RCC 7860 (cell line): ENCODE data around the gene SNUPN.
"Not testable (repeated sequence)": the region's sequence is repeated elsewhere in the genome, so short reads cannot be mapped to it uniquely, and the experiment has no call there.

Experiments
- DNase-seq: peaks from one replicate; pipeline ENCODE4 v3.0.0-alpha.2; 2015; ENCODE audit warnings: low spot score
- FAIRE-seq: peaks from 2 replicates; lab custom pipeline; 2012; peaks lifted over from hg19 to GRCh38; lab: Jason Lieb, UNC

Gene SNUPN

DNA sequence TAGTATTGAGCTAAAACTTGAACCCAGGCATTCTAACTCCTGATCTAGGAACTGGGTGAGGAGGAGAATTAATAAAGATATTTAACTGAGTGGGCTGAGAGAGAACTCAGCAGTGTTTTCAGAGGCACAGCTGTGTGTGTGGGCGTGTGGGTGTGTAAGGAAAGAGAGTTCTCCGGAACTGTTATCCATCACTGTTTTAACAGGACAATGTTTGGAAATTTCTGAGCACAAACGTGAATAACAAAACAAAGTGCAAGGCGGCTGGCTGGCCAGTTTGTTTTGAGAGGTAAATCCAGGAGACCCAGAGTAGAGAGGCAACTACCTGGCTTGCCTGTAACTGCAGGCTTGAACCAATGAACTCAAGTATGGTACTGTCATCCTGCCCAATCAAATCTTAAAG, 41.4 kb downstream of the SNUPN start:
- FAIRE-seq: no peak
- DNase-seq: no peak

DNA sequence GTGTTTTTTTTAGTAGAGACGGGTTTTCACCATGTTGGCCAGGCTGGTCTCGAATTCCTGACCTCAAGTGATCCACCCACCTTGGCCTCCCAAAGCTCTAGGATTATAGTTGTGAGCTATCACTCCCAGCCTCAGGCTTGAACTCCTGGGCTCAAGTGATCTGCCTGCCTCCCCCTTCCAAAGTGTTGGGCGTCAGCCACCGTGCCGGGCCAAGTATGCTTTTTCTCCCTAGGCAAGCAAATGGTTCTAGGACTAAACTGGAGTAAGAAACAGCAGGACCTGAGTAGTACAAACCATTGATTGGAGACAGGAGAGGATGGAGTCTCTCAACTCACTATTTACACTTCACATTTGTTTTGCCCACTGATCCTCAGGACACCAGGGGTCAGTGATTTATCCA, 41.8 kb downstream of the SNUPN start:
- DNase-seq (no peak), FAIRE-seq (no peak)

DNA sequence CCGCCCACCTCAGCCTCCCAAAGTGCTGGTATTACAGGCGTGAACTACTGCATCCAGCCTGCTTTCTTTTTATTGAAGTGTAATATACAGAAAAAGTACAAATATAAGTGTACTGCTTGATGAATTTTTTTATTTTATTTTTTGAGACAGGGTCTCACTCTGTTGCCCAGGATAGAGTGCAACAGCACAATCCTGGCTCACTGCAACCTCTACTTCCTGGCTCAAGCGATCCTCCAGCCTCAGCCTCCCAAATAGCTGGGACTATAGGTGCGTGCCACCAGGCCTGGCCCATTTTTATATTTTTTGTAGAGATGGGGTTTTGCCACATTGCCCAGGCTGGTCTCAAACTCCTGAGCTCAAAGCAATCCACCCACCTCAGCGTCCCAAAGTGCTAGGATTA, 42.6 kb downstream of the SNUPN start:
- FAIRE-seq, DNase-seq: not testable (repeated sequence)

DNA sequence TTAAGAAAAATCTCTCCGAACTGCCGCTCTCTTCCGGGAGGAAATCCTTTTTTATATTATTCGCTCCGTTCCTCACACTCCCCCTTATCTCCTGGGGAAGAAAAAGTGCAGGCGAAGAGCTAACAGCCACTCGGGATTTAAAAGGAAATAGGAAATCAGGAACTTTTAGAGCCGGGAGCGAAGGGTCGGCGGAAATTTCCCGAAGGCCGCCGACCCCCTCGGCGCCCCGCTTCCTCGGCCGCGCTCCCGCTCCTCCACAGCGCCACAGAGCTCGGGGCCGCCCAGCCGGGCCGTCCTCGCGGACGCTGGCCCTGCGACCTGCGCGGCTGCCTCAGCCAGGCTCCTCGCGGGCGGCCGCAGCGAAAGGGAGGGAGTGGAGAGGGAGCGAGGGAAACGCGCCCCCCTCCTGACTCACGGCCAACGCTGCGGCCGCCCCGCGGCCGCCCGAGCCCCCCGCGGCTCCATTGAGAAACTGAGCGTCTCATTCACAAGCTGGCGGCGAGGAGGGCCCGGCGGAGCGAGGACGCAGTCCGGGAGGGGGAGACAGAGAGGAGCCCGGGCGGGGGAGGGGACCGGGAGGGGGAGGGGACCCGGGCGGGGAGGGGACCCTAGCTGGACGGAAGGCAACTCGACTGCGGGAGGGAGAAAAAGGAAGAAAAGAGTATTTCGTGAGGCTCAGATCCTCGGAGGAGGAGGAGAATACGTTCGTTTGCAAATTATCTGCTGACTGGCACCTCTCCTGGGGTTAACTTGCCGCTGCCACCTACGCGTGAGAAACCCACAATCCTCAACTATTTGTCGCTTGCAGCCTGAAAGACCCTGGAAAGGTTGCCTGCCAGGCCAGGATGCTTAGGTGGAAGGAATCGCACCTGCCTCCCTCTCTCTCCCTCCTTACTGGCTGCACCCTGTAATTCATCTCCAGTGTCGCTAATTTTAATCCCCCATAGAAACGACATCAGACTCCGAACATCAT, 46.3 kb downstream of the SNUPN start, which contains the start of gene PTPN9:
Gene PTPN9 (minus strand): TSS at position 368 of the 973 bp plus-strand sequence. CDS start 539 bp downstream, outside the sequence.
- DNase-seq (peak; percentile 60), FAIRE-seq (no peak)

DNA sequence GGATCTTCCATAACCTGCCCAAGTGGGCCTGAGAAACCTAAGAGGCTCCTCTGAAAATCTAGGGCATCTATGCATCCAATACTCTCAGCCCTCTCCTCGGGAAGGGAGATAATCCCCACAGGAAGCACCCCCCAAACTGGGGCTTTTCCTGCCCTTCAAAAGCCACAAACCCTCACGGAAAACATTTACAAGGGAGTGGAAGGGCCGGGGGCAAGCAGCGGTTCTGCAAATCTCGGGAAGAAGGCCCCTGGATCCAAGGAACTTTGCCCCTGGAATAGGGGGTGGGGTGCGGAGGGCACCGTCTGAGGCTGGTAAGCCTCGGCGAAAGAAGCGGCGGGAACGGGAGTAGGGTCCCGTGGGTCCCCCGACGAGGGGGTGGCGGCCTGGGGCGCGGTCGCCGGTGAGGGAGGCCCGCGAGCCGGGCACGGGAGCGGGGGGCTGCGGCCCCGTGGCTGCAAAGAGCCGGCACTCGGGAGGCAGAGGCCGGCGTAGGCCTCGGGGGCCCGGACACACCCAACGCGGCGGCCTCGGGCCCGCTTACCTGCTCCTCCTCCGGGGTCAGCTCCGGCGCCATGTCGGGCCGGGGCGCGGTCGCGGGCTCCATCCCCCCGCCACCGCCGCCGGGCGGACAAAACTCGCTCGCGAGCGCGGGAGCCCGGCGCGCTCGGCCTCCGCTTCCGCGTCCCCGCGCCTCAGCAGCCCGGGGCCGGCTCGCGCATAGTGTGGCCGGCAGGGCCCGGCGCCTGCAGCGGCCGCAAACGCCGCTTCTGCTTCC, 47.2 kb downstream of the SNUPN start:
- FAIRE-seq (no peak), DNase-seq (no peak)

DNA sequence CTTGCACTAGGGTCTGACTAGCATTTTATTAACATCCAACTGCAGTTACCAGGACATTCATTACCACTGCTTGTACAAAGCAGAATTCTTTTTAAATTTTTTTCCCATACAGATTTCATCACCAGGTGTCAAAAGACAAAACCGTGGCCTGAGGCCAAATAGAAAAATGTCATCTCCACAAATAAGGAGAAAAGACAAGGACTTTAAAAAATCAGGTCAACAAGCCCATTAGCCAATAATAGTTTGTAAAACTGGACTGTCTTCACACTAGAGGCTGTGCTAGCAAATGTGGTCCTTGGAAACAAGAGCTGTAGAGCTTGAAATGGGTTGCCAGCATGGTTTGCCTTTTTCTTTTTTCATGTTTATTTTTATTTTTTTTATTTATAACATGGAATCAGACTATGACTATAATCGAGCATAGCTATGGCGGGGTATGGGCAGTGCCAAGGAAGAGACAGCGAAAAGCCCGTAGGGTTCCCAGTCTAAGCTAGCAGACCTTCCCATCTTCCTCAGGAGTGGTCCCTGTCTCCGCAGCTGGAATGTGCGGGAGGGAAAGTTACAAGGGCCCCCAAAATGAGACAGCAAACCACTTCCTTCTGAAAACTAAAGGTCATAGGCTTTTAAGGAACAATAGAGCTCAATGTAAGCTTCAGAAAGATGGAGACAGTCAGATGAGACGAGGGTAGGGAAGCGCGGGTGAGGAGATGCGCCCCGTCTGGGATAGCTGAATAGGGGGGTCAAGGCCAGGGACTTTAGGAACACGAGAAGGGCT, 47.9 kb downstream of the SNUPN start:
- FAIRE-seq (no peak), DNase-seq (no peak)

DNA sequence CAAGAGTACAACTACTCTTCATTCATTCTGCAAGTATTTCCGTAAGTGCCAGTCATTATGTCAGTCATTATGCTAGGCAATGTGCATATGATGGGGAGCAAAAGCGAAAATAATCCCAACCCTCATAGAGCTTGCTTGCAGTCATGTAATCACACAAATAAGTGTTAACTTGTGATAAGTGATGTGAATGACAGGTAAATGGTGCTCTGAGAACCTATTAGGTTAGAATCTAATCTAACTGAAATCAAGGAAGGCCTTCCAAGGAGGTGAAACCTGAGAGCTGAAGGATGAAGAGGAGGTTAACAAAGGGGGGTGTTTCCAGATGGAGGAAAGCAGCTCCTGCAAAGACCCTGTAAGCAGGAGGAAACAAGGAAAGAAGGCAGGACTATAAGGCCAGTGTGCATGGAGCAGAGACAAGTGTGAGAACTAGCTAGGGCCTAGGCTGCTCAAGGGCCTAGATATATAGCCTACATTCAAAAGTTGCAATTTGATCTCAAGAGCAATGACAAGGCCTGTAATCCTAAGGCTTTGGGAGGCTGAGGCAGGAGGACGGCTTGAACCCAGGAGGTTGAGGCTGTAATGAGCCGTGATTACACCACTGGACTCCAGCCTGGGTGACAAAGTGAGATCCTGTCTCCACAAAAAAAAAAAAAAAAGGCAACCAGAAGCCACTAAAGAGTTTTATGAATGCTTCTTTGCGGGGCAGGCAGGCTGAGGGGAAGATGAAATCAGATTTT, 51.7 kb downstream of the SNUPN start:
- DNase-seq (no peak), FAIRE-seq (no peak)

DNA sequence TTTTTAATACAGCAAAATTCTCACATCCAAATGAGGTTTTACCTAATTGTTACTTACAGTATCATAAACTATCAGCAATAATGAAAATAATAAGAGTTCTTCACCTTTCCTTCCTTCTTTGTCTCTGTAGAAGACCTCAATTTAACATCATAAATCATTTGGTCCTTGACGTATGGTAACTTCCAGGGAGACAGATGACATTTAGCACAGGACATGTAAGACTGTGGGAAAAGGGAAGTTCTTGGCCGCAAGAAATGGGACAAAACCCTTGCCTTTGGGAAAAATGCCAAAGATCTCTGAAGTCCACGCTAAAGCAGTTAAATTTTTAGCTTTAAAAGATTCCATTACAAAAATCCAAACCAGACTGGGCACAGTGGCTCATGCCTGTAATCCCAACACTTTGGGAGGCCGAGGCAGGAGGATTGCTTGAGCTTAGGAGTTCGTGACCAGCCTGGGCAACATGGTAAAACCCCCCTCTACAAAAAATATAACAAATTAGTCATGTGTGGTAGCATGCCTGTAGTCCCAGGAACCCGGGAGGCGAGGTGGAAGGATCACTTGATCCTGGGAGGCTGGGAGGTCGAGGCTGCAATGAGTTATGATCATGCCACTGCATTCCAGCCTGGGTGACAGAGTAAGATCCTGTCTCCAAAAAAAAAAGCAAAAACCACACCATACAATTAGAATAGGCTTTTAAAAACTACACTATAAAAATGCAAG, 55.2 kb downstream of the SNUPN start:
- FAIRE-seq: no peak

DNA sequence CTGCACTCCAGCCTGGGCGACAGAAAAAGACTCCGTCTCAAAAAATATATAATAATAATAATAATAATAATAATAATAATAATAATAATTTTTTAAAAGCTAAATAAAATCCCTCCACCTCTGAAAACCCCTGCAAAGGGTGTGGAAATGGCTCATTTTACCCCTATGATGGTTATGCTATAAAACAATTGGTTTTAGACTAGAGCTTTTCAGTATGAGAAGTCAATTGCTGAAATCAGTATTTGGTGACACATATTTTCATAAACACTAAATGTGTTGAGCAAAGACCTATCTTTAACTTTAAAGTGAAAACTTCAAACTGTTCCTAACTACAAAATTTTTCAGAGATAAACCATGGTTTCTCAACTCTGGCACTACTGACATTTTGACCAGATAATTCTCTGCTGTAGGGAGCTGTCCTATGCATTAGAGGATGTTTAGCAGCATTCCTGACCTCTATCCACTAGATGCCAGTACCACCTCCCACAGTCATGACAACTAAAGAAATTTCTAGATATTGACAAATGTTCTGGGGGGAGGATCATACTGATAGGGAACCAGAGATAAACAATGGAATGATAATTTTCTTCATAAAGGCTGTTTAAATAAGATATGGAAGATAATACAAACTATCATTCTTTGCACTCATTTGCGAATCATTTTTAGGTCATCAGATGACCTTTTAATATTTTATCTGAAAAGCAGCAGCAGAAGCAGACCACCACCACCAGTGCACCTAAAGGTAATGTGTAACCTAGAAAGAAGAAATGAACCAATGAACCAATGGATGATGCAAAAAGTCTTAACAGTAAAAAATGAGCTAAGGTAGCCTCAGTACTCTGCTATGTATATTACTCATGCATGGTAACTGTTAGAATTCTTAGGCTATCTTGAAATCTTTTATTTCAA, 60.2 kb downstream of the SNUPN start:
- peak; percentile 15 for FAIRE-seq
- peak; percentile 53 for DNase-seq

More for the DNA sequence above, 55.2 kb downstream of the SNUPN start:
- DNase-seq: no peak

DNA sequence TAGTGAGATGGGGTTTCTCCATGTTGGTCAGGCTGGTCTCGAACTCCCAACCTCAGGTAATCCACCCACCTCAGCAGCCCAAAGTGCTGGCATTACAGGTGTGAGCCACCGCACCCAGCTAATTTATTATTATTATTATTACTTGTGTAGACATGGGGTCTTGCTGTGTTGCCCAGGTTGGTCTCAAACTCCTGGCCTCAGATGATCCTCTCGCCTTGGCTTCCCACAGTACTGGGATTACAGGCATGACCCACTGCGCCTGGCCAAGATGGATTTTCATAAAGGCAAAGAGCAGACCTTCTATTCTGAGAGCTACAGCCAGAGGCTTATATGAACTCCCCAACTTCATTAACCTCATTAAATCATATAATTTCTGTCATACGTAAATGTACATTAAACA, 63.6 kb downstream of the SNUPN start:
- no peak for DNase-seq
- no peak for FAIRE-seq

DNA sequence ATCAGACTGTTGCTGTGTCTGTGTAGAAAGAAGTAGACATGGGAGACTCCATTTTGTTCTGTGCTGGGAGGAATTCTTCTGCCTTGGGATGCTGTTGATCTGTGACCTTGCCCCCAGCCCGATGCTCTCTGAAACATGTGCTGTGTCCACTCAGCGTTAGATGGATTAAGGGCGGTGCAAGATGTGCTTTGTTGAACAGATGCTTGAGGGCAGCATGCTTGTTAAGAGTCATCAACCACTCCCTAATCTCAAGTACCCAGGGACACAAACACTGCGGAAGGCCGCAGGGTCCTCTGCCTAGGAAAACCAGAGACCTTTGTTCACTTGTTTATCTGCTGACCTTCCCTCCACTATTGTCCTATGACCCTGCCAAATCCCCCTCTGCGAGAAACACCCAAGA, 66.2 kb downstream of the SNUPN start:
- not testable (repeated sequence) for FAIRE-seq, DNase-seq

DNA sequence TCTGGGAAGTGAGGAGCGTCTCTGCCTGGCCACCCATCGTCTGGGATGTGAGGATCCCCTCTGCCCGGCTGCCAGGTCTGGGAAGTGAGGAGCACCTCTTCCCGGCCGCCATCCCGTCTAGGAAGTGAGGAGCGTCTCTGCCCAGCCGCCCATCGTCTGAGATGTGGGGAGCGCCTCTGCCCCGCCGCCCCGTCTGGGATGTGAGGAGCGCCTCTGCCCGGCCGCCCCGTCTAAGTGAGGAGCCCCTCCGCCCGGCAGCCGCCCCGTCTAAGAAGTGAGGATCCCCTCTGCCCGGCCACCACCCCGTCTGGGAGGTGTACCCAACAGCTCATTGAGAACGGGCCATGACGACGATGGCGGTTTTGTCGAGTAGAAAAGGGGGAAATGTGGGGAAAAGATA, 66.6 kb downstream of the SNUPN start:
- not testable (repeated sequence) for DNase-seq, FAIRE-seq

DNA sequence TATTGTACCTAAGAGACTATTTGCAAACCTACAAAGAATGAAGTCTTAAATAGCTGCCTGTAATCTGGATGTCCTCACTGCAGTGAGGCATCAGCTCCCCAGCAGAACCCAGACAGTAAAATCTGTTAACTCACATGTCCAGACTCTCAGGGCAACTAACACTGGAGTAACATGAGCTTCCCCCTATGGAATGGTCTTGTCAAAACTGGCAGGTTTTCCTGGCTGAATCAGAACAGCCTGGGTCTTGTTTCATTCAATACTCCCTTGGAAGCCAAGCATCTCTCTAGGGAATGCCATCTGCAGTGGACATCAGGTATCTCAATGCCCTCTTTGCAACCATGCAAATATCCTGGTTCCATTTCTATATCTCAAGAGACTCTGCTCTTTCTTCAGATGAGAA, 70.8 kb downstream of the SNUPN start:
- FAIRE-seq (no peak), DNase-seq (no peak)

DNA sequence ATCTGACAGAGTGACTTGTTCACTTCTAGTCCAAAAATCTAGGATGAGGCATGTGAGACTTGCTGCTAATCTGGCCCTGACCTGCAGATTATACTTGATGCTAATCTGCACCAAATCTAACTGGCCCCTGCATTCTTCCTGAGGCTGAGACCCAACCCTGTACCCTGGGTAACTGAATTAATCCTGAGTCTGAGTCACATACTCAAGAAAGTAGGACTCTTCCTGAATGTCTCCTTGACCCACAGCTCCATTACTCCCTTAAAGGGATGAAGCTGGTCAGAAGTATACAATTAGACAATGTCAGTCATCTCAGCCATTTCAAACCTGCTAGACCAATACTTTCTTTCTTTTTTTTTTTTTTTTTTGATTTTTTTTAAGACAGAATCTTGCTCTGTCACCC, 71.9 kb downstream of the SNUPN start:
- FAIRE-seq (no peak), DNase-seq (no peak)

DNA sequence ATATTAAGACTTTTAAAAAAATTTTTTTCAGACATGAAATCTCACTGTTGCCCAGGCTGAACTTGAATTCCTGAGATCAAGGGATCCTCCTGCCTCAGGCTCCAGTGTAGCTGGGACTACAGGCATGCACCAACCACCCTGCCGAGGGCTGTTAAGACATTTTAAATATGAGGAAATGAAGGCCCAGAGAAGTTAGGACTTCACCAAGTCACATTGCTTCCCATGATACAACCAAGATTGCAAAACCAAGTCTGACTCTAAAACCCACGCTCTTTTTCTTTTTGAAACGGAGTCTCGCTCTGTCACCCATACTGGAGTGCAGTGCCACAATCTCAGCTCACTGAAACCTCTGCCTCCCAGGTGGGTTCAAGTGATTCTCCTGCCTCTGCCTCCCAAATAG, 74.4 kb downstream of the SNUPN start:
- DNase-seq (no peak), FAIRE-seq (no peak)
